H9 (cell line): ENCODE results near the gene MEGF10. TPM values are rescaled to one million over a fixed set of nuclear protein-coding genes. Genes with fewer than 3 reads are reported as not detected.

Source experiments
- DNase-seq: peaks from one replicate; pipeline ENCODE4 v3.0.0-alpha.2; 2017
- H2AFZ ChIP-seq: one replicate; pipeline ENCODE4 v1.6.1; 2013; ENCODE audit warnings: mild to moderate bottlenecking, low read length, control low read depth, moderate library complexity
- H2AK5ac ChIP-seq: 2 replicates; pipeline ENCODE4 v1.6.1; 2013; ENCODE audit warnings: low read length, control low read depth, mixed read lengths; ENCODE audit not compliant: insufficient read length
- H2BK120ac ChIP-seq: one replicate; pipeline ENCODE4 v1.6.1; 2013; ENCODE audit warnings: low read depth, mild to moderate bottlenecking, low read length, control low read depth, inconsistent platforms; ENCODE audit not compliant: poor library complexity, severe bottlenecking
- H2BK12ac ChIP-seq: 2 replicates; pipeline ENCODE4 v1.6.1; 2013; ENCODE audit warnings: low read length, control low read depth, mixed read lengths, low read depth; ENCODE audit not compliant: insufficient read length
- H2BK15ac ChIP-seq: 2 replicates; pipeline ENCODE4 v1.6.1; 2013; ENCODE audit warnings: low read depth, low read length, control low read depth
- H2BK20ac ChIP-seq: one replicate; pipeline ENCODE4 v1.6.1; 2013; ENCODE audit warnings: low read depth, mild to moderate bottlenecking, low read length, control low read depth, inconsistent platforms; ENCODE audit not compliant: poor library complexity, severe bottlenecking
- H2BK5ac ChIP-seq: 2 replicates; pipeline ENCODE4 v1.6.1; 2013; ENCODE audit warnings: low read length, control low read depth, mixed read lengths; ENCODE audit not compliant: insufficient read length
- H3K14ac ChIP-seq: 2 replicates; pipeline ENCODE4 v1.6.1; 2013; ENCODE audit warnings: low read length, control low read depth; ENCODE audit not compliant: insufficient read depth
- H3K18ac ChIP-seq: 2 replicates; pipeline ENCODE4 v1.6.1; 2013; ENCODE audit warnings: low read depth, mild to moderate bottlenecking, mixed read lengths, low read length, control low read depth; ENCODE audit not compliant: insufficient read length
- H3K23ac ChIP-seq: 2 replicates; pipeline ENCODE4 v1.6.1; 2013; ENCODE audit warnings: low read length, control low read depth, mixed read lengths, low read depth; ENCODE audit not compliant: insufficient read length
- H3K23me2 ChIP-seq: 2 replicates; pipeline ENCODE4 v1.6.1; 2013; ENCODE audit warnings: low read depth, mild to moderate bottlenecking, mixed read lengths, low read length, control low read depth; ENCODE audit not compliant: insufficient read length, poor library complexity, severe bottlenecking
- H3K27ac ChIP-seq: 2 replicates; pipeline ENCODE4 v1.5.1; 2013; ENCODE audit warnings: low read length, control low read depth, mixed read lengths, low read depth; ENCODE audit not compliant: insufficient read length
- H3K27me3 ChIP-seq: 2 replicates; pipeline ENCODE4 v1.6.1; 2013; ENCODE audit warnings: low read length, control low read depth, inconsistent platforms; ENCODE audit not compliant: insufficient read depth
- H3K4ac ChIP-seq: 2 replicates; pipeline ENCODE4 v1.6.1; 2013; ENCODE audit warnings: low read depth, mild to moderate bottlenecking, control low read depth, inconsistent platforms, low read length, moderate library complexity
- H3K4me1 ChIP-seq: 2 replicates; pipeline ENCODE4 v1.6.1; 2013; ENCODE audit warnings: low read length, control low read depth, inconsistent platforms; ENCODE audit not compliant: insufficient read depth
- H3K4me2 ChIP-seq: 2 replicates; pipeline ENCODE4 v1.6.1; 2013; ENCODE audit warnings: low read length, control low read depth, mixed read lengths; ENCODE audit not compliant: insufficient read length, insufficient read depth
- H3K56ac ChIP-seq: 2 replicates; pipeline ENCODE4 v1.6.1; 2013; ENCODE audit warnings: low read depth, mild to moderate bottlenecking, mixed read lengths, low read length, control low read depth; ENCODE audit not compliant: insufficient read length
- H3K79me1 ChIP-seq: 2 replicates; pipeline ENCODE4 v1.6.1; 2013; ENCODE audit warnings: low read depth, mild to moderate bottlenecking, moderate library complexity, low read length, control low read depth, inconsistent platforms; ENCODE audit not compliant: insufficient read depth, poor library complexity, severe bottlenecking
- H3K79me2 ChIP-seq: 2 replicates; pipeline ENCODE4 v1.6.1; 2013; ENCODE audit warnings: low read length, control low read depth, inconsistent platforms; ENCODE audit not compliant: insufficient read depth
- H3K9ac ChIP-seq: 2 replicates; pipeline ENCODE4 v1.6.1; 2013; ENCODE audit warnings: low read length, control low read depth, mixed read lengths; ENCODE audit not compliant: insufficient read length; ENCODE audit errors: extremely low read depth
- H3K9me3 ChIP-seq: one replicate; pipeline ENCODE4 v1.6.1; 2013; ENCODE audit warnings: low read depth, low read length, inconsistent platforms; ENCODE audit not compliant: control insufficient read depth
- H3T11ph ChIP-seq: one replicate; pipeline ENCODE4 v1.6.1; 2013; ENCODE audit warnings: mild to moderate bottlenecking, low read length, control low read depth, inconsistent platforms
- H4K20me1 ChIP-seq: one replicate; pipeline ENCODE4 v1.6.1; 2013; ENCODE audit not compliant: control insufficient read depth, insufficient read length, insufficient read depth
- H4K5ac ChIP-seq: 2 replicates; pipeline ENCODE4 v1.6.1; 2013; ENCODE audit warnings: low read depth, mild to moderate bottlenecking, mixed read lengths, low read length, control low read depth; ENCODE audit not compliant: insufficient read length
- H4K8ac ChIP-seq: replicated peaks from 2 replicates; pipeline ENCODE4 v1.6.1; 2013; ENCODE audit warnings: low read length, control low read depth, mixed read lengths, low read depth; ENCODE audit not compliant: insufficient read length
- H4K91ac ChIP-seq: 2 replicates; pipeline ENCODE4 v1.6.1; 2013; ENCODE audit warnings: low read depth, mild to moderate bottlenecking, moderate library complexity, mixed read lengths, low read length, control low read depth; ENCODE audit not compliant: insufficient read length
- H3K27ac Mint-ChIP-seq, 3 experiments: 2 replicates in 2 of 3; 3 replicates in 1 of 3; pipeline ENCODE4 v1.8.0; 2020 to 2021; ENCODE audit warnings: mixed read lengths in 3 of 3, mild to moderate bottlenecking in 1 of 3, moderate library complexity in 1 of 3
- H3K27me3 Mint-ChIP-seq: 2 replicates; pipeline ENCODE4 v1.8.0; 2021; ENCODE audit warnings: low read depth, mild to moderate bottlenecking, moderate library complexity, mixed read lengths
- H3K36me3 Mint-ChIP-seq, 3 experiments: 2 replicates in 2 of 3; 3 replicates in 1 of 3; pipeline ENCODE4 v1.8.0; 2020 to 2021; ENCODE audit warnings: low read depth in 3 of 3, mixed read lengths in 3 of 3; ENCODE audit not compliant: insufficient read depth in 1 of 3
- H3K4me1 Mint-ChIP-seq, 2 experiments: 2 replicates each; pipeline ENCODE4 v1.8.0; 2020; ENCODE audit warnings: mixed read lengths in 2 of 2
- H3K4me3 Mint-ChIP-seq, 2 experiments: 2 replicates in 1 of 2; 3 replicates in 1 of 2; pipeline ENCODE4 v1.8.0; 2020 to 2021; ENCODE audit warnings: mild to moderate bottlenecking in 2 of 2, mixed read lengths in 2 of 2, moderate library complexity in 1 of 2
- H3K9me3 Mint-ChIP-seq, 2 experiments: 2 replicates in 1 of 2; 3 replicates in 1 of 2; pipeline ENCODE4 v1.8.0; 2020; ENCODE audit warnings: mild to moderate bottlenecking in 2 of 2, mixed read lengths in 2 of 2, moderate library complexity in 1 of 2
- CTCF ChIP-seq: fragments of 200-600 bp; sonication (generic); conservative IDR thresholded peaks from 3 replicates; pipeline ENCODE4 v1.8.0; 2021; ENCODE audit warnings: antibody characterized with exemption, mild to moderate bottlenecking
- WGBS: extraction: QIAGEN DNeasy Blood & Tissue Kit; methylation state at CpG from one replicate; pipeline ENCODE4 v1.1.7; 2013; ENCODE audit warnings: missing lambda C conversion rate, low lambda C conversion rate, mixed read lengths; ENCODE audit not compliant: insufficient read length; ENCODE audit errors: extremely low coverage; 5-methylcytosine and 5-hydroxymethylcytosine counted together
- total RNA-seq: library from RNA; stranded (reverse); gene quantifications from 2 replicates; pipeline ENCODE4 v1.2.1, GENCODE V29; 2021

MEGF10 gene
- total RNA-seq, 1 experiment from 2014 or later: 36.5 TPM

DNA sequence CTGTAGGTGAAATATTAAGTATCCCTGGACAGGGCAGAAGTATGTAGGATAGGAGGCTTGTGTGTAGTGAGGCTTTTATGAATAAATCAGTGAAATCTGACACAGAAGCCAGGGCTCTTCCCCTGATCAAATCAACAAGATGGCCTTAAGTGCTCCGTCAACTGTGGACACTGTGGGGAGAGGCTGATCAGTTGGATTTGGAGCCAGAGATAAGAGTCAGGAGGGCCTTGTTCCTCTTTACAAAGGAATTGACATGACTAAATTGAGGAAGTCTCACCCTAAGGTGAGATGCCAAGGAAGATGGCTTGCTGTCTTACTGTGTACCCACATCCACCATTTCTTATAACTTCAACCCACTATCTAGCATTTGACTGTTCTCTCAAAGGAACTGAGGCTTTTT, 135.3 kb downstream of the MEGF10 start:
- Histone ChIP-seq H3K27ac (no peak overlapping the region), H3K4ac (no peak overlapping the region), H2BK12ac (no peak overlapping the region), H4K5ac (no peak overlapping the region), H3K27me3 (no peaks in the 10 kb centered on the region), H3K23ac (no peak overlapping the region), H3T11ph (no peak overlapping the region), H4K91ac (no peak overlapping the region), H4K8ac (no peak overlapping the region), H3K18ac (no peak overlapping the region), H3K4me1 (no peaks in the 10 kb centered on the region), H4K20me1 (no peaks in the 10 kb centered on the region), H3K56ac (no peak overlapping the region), H3K9me3 (no peaks in the 10 kb centered on the region), H2AK5ac (no peak overlapping the region), H2BK20ac (no peak overlapping the region), H3K4me2 (no peak overlapping the region), H2BK5ac (no peak overlapping the region), H2BK120ac (no peak overlapping the region), H2BK15ac (no peak overlapping the region), H2AFZ (no peak overlapping the region), H3K23me2 (no peaks in the 10 kb centered on the region), H3K14ac (no peak overlapping the region), H3K79me2 (no peaks in the 10 kb centered on the region), H3K9ac (no peak overlapping the region), H3K79me1 (no peaks in the 10 kb centered on the region)
- H3K27me3 Mint-ChIP-seq: no peaks in the 10 kb centered on the region
- peaks cover 9 to 38% (median 29%) of the 10 kb centered on the region in 3 experiments; a peak in 6 of 7 replicates for H3K36me3 Mint-ChIP-seq
- DNase-seq: no peak
- no peaks in the 10 kb centered on the region for H3K9me3 Mint-ChIP-seq
- no peak overlapping the region for H3K4me3 Mint-ChIP-seq
- H3K27ac Mint-ChIP-seq: no peak overlapping the region
- WGBS: no CpG with 5 or more reads among the region's 1 CpG
- peaks cover 0 to 8% of the 10 kb centered on the region in 2 experiments; a peak in 1 of 4 replicates for H3K4me1 Mint-ChIP-seq
- TF ChIP-seq CTCF: no peak
